Endodermal cell (in vitro differentiated cells): ENCODE results near the gene GRB10. TPM values are rescaled to one million over a fixed set of nuclear protein-coding genes. Genes with fewer than 3 reads are reported as not detected.

ENCODE experiments used
- DNase-seq: peaks from one replicate; pipeline ENCODE4 v3.0.0-alpha.2; 2017
- H3K27ac ChIP-seq: 2 replicates; pipeline ENCODE4 v1.5.1; 2013; ENCODE audit warnings: mild to moderate bottlenecking, low read depth, low read length, moderate library complexity
- H3K27me3 ChIP-seq: 2 replicates; pipeline ENCODE4 v1.6.1; 2013; ENCODE audit warnings: mild to moderate bottlenecking, low read length, moderate library complexity; ENCODE audit not compliant: insufficient read depth, control insufficient read depth, poor library complexity, severe bottlenecking
- H3K36me3 ChIP-seq: 2 replicates; pipeline ENCODE4 v1.7.0; 2013; ENCODE audit warnings: mild to moderate bottlenecking, low read length, moderate library complexity; ENCODE audit not compliant: control insufficient read depth, insufficient read depth
- H3K4me1 ChIP-seq: one replicate; pipeline ENCODE4 v1.7.0; 2013; ENCODE audit warnings: low read length; ENCODE audit not compliant: control insufficient read depth, insufficient read depth
- H3K4me3 ChIP-seq: 2 replicates; pipeline ENCODE4 v1.5.1; 2013; ENCODE audit warnings: mild to moderate bottlenecking, low read length, moderate library complexity
- H3K9ac ChIP-seq: 2 replicates; pipeline ENCODE4 v1.6.1; 2013; ENCODE audit warnings: mild to moderate bottlenecking, low read length, moderate library complexity; ENCODE audit not compliant: poor library complexity, severe bottlenecking; ENCODE audit errors: extremely low read depth
- H3K9me3 ChIP-seq: 2 replicates; pipeline ENCODE4 v1.6.1; 2013; ENCODE audit warnings: mild to moderate bottlenecking, low read length, moderate library complexity; ENCODE audit not compliant: control insufficient read depth
- H3K27ac Mint-ChIP-seq: 2 replicates; pipeline ENCODE4 v1.8.0; 2020; ENCODE audit warnings: mixed read lengths
- H3K27me3 Mint-ChIP-seq: 2 replicates; pipeline ENCODE4 v1.8.0; 2021; ENCODE audit warnings: mild to moderate bottlenecking, mixed read lengths; ENCODE audit not compliant: insufficient read depth
- H3K36me3 Mint-ChIP-seq: 2 replicates; pipeline ENCODE4 v1.8.0; 2020; ENCODE audit warnings: low read depth, mixed read lengths
- H3K4me1 Mint-ChIP-seq: 2 replicates; pipeline ENCODE4 v1.8.0; 2020; ENCODE audit warnings: mixed read lengths
- H3K4me3 Mint-ChIP-seq: 2 replicates; pipeline ENCODE4 v1.8.0; 2020; ENCODE audit warnings: mild to moderate bottlenecking, moderate library complexity, mixed read lengths
- H3K9me3 Mint-ChIP-seq: 2 replicates; pipeline ENCODE4 v1.8.0; 2020; ENCODE audit warnings: mild to moderate bottlenecking, mixed read lengths
- WGBS, 2 experiments: methylation state at CpG; one replicate each; pipeline versions ENCODE4 v1.1.5 to v1.1.7; 2013; ENCODE audit warnings: missing lambda C conversion rate in 2 of 2, mixed read lengths in 1 of 2; ENCODE audit not compliant: insufficient coverage in 1 of 2, insufficient read length in 1 of 2; 5-methylcytosine and 5-hydroxymethylcytosine counted together
- total RNA-seq, 2 donors: library from RNA; stranded (reverse); fragmentation: NEBNext Ultra II Directional in 1 of 2; extraction: Animal tissue kit (Norgen Biotek cat#: 25700) in 1 of 2; gene quantifications; 2 replicates in 1 of 2; 3 replicates in 1 of 2; pipeline ENCODE4 v1.2.1, GENCODE V29; 2021
- TF ChIP-seq, protein P1 (sequence below): fragments of 200-600 bp; sonication (generic); conservative IDR thresholded peaks from 2 replicates; pipeline ENCODE4 v1.5.0; 2021; ENCODE audit warnings: antibody characterized with exemption, mild to moderate bottlenecking

The GRB10 gene
- total RNA-seq, 2 donors from 2014 or later = 71.9 to 97.5 TPM

DNA sequence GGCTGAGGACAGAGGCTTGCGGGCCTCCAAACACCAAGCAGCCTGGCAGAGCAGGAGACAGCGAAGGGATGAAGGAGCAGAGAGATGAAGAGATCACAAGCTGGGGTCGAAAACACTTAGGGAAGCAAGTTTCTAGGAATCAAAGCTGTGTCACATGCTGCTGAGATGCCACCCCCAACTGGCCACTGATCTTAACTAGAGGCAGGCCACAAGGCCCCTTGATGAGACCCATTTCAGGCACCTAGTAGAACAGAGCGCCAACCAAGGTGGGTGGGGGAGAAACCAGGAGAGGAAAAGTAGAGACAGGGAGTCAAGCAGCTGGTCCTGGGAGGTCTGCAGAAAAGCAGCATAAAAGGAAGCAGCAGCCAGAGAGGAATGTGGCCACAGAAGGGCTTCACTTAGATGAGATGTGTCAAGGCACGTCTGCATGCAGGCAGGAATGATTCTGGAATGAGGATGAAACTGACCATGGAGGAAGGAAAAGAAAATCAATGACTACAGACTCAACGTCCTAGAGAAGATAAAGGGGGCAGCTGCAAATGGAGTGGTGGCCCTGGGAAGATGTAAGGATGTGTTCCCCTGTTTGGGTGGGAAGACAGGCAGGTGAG is 132.5 kb downstream of the GRB10 start:
- WGBS, 2 experiments = 93 to 100% methylated on average over 3 to 6 of the region's 6 CpGs
- peaks cover 24% of the 10 kb centered on the region for H3K36me3 Mint-ChIP-seq
- TF ChIP-seq, protein P1, sequence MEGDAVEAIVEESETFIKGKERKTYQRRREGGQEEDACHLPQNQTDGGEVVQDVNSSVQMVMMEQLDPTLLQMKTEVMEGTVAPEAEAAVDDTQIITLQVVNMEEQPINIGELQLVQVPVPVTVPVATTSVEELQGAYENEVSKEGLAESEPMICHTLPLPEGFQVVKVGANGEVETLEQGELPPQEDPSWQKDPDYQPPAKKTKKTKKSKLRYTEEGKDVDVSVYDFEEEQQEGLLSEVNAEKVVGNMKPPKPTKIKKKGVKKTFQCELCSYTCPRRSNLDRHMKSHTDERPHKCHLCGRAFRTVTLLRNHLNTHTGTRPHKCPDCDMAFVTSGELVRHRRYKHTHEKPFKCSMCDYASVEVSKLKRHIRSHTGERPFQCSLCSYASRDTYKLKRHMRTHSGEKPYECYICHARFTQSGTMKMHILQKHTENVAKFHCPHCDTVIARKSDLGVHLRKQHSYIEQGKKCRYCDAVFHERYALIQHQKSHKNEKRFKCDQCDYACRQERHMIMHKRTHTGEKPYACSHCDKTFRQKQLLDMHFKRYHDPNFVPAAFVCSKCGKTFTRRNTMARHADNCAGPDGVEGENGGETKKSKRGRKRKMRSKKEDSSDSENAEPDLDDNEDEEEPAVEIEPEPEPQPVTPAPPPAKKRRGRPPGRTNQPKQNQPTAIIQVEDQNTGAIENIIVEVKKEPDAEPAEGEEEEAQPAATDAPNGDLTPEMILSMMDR = no peak

DNA sequence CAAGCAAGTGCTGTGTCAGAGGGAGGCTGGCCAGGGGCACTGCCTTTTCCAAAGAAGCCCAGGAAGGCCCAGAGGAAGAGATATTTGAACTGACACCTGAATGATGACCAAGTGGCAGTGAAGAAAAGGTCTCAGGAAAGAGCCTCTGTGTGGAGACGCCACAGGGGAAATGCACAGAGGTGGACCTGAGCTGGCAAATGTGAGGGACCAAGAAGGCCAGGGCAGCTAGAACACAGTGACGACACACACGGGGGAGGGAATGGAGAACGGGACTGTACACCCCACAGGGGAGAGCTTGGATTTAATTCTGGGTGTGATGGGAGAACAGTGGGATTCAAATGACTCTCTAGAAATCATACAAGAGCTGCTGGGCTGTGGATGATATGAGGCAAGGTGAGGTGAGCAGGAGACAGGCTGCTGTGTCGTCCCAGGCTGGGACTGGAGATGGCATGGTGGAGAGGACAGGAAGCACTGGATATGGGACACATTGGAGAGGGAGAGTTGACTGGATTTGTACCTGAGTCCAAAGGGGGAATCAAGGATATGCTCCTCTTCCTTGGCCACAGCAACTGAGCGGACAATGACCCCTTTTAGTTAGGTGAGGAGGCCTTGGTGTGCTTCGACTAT is 133.3 kb downstream of the GRB10 start:
- WGBS, 2 experiments = 95% methylated on average over 5 to 7 of the region's 7 CpGs
- Mint-ChIP-seq H3K4me1 (no peaks in the 10 kb centered on the region), H3K9me3 (no peaks in the 10 kb centered on the region), H3K4me3 (no peak overlapping the region), H3K27me3 (no peaks in the 10 kb centered on the region), H3K36me3 (peaks cover 24% of the 10 kb centered on the region), H3K27ac (peak overlapping the region; percentile 41)
- H3K27ac ChIP-seq = no peak overlapping the region
- no peak overlapping the region for H3K4me3 ChIP-seq
- no peak for DNase-seq
- H3K27me3 ChIP-seq = no peaks in the 10 kb centered on the region
- TF ChIP-seq, protein P1 = no peak
- no peaks in the 10 kb centered on the region for H3K4me1 ChIP-seq
- H3K9me3 ChIP-seq = no peaks in the 10 kb centered on the region
- no peak overlapping the region for H3K9ac ChIP-seq
- peaks cover 53% of the 10 kb centered on the region for H3K36me3 ChIP-seq

More for the DNA sequence above, 132.5 kb downstream of the GRB10 start:
- H3K4me1 Mint-ChIP-seq = no peaks in the 10 kb centered on the region
- Histone ChIP-seq H3K9ac (no peak overlapping the region), H3K9me3 (no peaks in the 10 kb centered on the region), H3K4me1 (no peaks in the 10 kb centered on the region), H3K4me3 (no peak overlapping the region), H3K27ac (no peak overlapping the region), H3K27me3 (no peaks in the 10 kb centered on the region), H3K36me3 (peaks cover 60% of the 10 kb centered on the region)
- no peak overlapping the region for H3K27ac Mint-ChIP-seq
- DNase-seq = no peak
- H3K4me3 Mint-ChIP-seq = no peak overlapping the region
- H3K27me3 Mint-ChIP-seq = no peaks in the 10 kb centered on the region
- H3K9me3 Mint-ChIP-seq = no peaks in the 10 kb centered on the region

DNA sequence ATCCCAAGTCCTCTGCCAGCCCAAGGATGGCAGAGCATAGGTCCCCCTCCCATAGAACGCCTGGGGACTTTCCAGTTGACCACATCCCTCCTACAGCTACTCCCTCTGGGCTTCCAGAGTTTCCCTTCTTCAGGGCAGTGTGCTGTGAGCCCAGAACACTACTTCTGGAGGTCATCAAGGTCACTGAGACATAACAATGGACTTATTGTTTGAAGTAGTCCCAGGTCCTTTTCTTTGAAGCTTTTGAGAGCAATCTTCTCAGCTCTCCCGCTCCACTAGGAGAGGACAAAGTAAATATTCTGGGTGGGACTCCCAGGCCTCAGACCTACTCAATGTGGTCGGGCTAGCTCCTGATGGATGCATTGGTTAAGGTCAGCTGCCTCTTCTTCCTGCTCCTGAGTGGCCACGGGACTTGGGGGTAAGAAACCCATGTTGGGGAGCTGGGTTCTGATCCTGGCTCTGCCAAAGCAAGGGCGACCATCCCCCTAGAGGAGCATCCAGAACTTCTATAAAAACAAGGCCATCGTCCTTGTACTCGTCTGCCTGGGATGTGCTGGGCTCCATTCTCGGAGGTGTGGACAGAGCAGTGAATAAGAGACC is 134.0 kb downstream of the GRB10 start:
- DNase-seq = no peak
- Mint-ChIP-seq H3K9me3 (no peaks in the 10 kb centered on the region), H3K36me3 (peaks cover 24% of the 10 kb centered on the region), H3K27me3 (no peaks in the 10 kb centered on the region), H3K4me1 (no peaks in the 10 kb centered on the region), H3K4me3 (no peak overlapping the region), H3K27ac (no peak overlapping the region)
- WGBS, 2 experiments = 91 to 98% methylated on average over 5 to 8 of the region's 8 CpGs
- H3K4me3 ChIP-seq = no peak overlapping the region
- TF ChIP-seq, protein P1 = no peak
- peaks cover 53% of the 10 kb centered on the region for H3K36me3 ChIP-seq
- H3K4me1 ChIP-seq = no peaks in the 10 kb centered on the region
- H3K9me3 ChIP-seq = no peaks in the 10 kb centered on the region
- H3K9ac ChIP-seq = no peak overlapping the region
- H3K27ac ChIP-seq = no peak overlapping the region
- H3K27me3 ChIP-seq = no peaks in the 10 kb centered on the region
